ENCODE data around the gene ENPP3. TPM values are rescaled to one million over a fixed set of nuclear protein-coding genes. Genes with fewer than 3 reads are reported as not detected.

The ENPP3 gene
- total and polyA plus RNA-seq, 2 experiments from 2014 or later = not detected

DNA sequence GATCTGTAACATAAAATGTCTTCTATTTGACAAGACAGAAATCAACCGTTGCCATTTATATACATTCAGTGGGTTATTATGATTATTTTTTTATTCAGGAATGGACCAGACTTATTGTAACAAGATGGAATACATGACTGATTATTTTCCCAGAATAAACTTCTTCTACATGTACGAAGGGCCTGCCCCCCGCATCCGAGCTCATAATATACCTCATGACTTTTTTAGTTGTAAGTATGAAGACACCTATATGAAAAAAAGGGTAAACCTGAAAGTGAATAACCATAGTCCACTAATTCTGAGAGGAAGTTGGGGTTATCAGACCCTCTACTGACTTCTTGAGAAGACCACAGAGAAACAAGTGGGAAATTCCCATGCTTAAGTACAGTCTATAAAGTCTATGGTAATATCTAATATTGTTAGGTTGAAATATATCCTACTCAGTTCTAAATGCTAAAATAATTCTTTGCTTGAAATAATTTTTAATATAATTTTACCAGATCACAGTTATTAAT lies 48.2 kb downstream of the ENPP3 start:
- H3K4me1 ChIP-seq (ENCODE audit: insufficient read depth) = no peaks in the 10 kb centered on the region
- in situ Hi-C loops (cut with MboI) = loop anchor here (25.0 kb wide), 1 partner anchor 552 kb away; no protein-coding TSS in a partner anchor
- TF ChIP-seq EZH2 (IDR thresholded peaks at IDR 0.05; ENCODE audit: insufficient read depth, poor library complexity, severe bottlenecking) = no peak
- TF ChIP-seq EZH2phosphoT487 (IDR thresholded peaks at IDR 0.05; ENCODE audit: insufficient read depth, low read depth) = no peak
- no peak overlapping the region for H2AFZ ChIP-seq
- H3K4me3 ChIP-seq = no peak overlapping the region
- no peaks in the 10 kb centered on the region for H4K20me1 ChIP-seq (ENCODE audit: insufficient read depth)
- no peaks in the 10 kb centered on the region for H3K27me3 ChIP-seq (replicated peaks; ENCODE audit: insufficient read depth)
- H3K27ac ChIP-seq = no peak overlapping the region
- no peaks in the 10 kb centered on the region for H3K79me2 ChIP-seq (ENCODE audit: insufficient read depth)
- no peak overlapping the region for H3K4me2 ChIP-seq (ENCODE audit: unreplicated experiment)
- no peaks in the 10 kb centered on the region for H3F3A ChIP-seq (ENCODE audit: insufficient read depth)
- H3K9ac ChIP-seq = no peak overlapping the region
- no peaks in the 10 kb centered on the region for H3K36me3 ChIP-seq (ENCODE audit: low read depth)
- no peaks in the 10 kb centered on the region for H3K9me2 ChIP-seq (ENCODE audit: insufficient read depth)
- no peak for DNase-seq
- WGBS, 2 experiments (ENCODE audit: low coverage in 1 of 2, low lambda C conversion rate in 2 of 2, missing lambda C conversion rate in 2 of 2) = 96% methylated on average over 4 of the region's 4 CpGs
- no peaks in the 10 kb centered on the region for H3K9me3 ChIP-seq (ENCODE audit: low read depth)

DNA sequence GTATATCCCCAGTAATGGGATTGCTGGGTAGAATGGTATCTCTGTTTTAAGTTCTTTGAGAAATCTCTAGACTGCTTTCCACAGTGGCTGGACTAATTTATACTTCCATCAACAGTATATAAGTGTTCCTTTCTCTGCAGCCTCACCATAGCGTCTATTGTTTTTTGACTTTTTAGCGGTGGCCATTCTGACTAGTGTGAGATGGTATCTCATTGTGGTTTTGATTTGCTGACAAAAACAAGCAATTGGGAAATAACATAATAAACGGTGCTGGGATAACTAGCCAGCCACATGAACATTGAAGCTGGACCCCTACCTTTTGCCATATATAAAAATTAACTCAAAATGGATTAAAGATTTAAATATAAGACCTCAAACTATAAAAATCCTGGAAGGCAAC lies 49.9 kb downstream of the ENPP3 start:
- Histone ChIP-seq H3F3A (ENCODE audit: insufficient read depth) (no peaks in the 10 kb centered on the region), H3K4me2 (ENCODE audit: unreplicated experiment) (no peak overlapping the region), H3K36me3 (ENCODE audit: low read depth) (no peaks in the 10 kb centered on the region), H3K9ac (no peak overlapping the region), H3K9me3 (ENCODE audit: low read depth) (no peaks in the 10 kb centered on the region), H3K27ac (no peak overlapping the region), H3K79me2 (ENCODE audit: insufficient read depth) (no peaks in the 10 kb centered on the region), H3K9me2 (ENCODE audit: insufficient read depth) (no peaks in the 10 kb centered on the region), H4K20me1 (ENCODE audit: insufficient read depth) (no peaks in the 10 kb centered on the region), H2AFZ (no peak overlapping the region), H3K4me3 (no peak overlapping the region), H3K4me1 (ENCODE audit: insufficient read depth) (no peaks in the 10 kb centered on the region), H3K27me3 (replicated peaks; ENCODE audit: insufficient read depth) (no peaks in the 10 kb centered on the region)
- 75 to 77% methylated on average over 3 of the region's 3 CpGs for WGBS, 2 experiments (ENCODE audit: low coverage in 1 of 2, low lambda C conversion rate in 2 of 2, missing lambda C conversion rate in 2 of 2)
- in situ Hi-C loops (cut with MboI) = loop anchor here (25.0 kb wide), 1 partner anchor 550 kb away; no protein-coding TSS in a partner anchor
- TF ChIP-seq EZH2phosphoT487 (IDR thresholded peaks at IDR 0.05; ENCODE audit: insufficient read depth, low read depth) (no peak), EZH2 (IDR thresholded peaks at IDR 0.05; ENCODE audit: insufficient read depth, poor library complexity, severe bottlenecking) (no peak)
- DNase-seq = no peak

DNA sequence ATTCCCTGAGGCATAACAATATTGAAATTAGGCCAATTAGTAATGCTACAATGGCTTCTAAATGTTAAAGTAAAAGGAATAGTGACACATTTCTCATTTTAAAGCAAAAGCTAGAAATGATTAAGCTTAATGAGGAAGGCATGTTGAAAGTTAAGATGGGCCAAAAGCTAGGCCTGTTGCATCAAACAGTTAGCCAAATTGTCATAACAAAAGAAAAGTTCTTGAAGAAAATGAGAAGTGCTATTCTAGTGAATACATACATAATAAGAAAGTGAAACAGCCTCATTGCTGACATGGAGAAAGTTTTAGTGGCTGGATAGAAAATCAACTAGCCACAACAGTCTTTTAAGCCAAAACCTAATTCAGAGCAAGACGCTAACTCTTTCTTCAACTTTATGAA lies 51.2 kb downstream of the ENPP3 start:
- H3K9ac ChIP-seq = no peak overlapping the region
- no peaks in the 10 kb centered on the region for H3K27me3 ChIP-seq (replicated peaks; ENCODE audit: insufficient read depth)
- no peak overlapping the region for H3K4me3 ChIP-seq
- H3K36me3 ChIP-seq (ENCODE audit: low read depth) = no peaks in the 10 kb centered on the region
- H3K9me3 ChIP-seq (ENCODE audit: low read depth) = no peaks in the 10 kb centered on the region
- no peaks in the 10 kb centered on the region for H3K79me2 ChIP-seq (ENCODE audit: insufficient read depth)
- 58 to 60% methylated on average over 1 of the region's 1 CpG for WGBS, 2 experiments (ENCODE audit: low coverage in 1 of 2, low lambda C conversion rate in 2 of 2, missing lambda C conversion rate in 2 of 2)
- in situ Hi-C loops (cut with MboI) = loop anchor here (25.0 kb wide), 1 partner anchor 549 kb away; no protein-coding TSS in a partner anchor
- H3K4me1 ChIP-seq (ENCODE audit: insufficient read depth) = no peaks in the 10 kb centered on the region
- TF ChIP-seq EZH2 (IDR thresholded peaks at IDR 0.05; ENCODE audit: insufficient read depth, poor library complexity, severe bottlenecking) (no peak), EZH2phosphoT487 (IDR thresholded peaks at IDR 0.05; ENCODE audit: insufficient read depth, low read depth) (no peak)
- H3F3A ChIP-seq (ENCODE audit: insufficient read depth) = no peaks in the 10 kb centered on the region
- H3K9me2 ChIP-seq (ENCODE audit: insufficient read depth) = no peaks in the 10 kb centered on the region
- DNase-seq = no peak
- H4K20me1 ChIP-seq (ENCODE audit: insufficient read depth) = no peaks in the 10 kb centered on the region
- H2AFZ ChIP-seq = 0 out of 2 replicates have a peak overlapping the region, but pooled peaks have one; percentile 21
- no peak overlapping the region for H3K27ac ChIP-seq
- no peak overlapping the region for H3K4me2 ChIP-seq (ENCODE audit: unreplicated experiment)

DNA sequence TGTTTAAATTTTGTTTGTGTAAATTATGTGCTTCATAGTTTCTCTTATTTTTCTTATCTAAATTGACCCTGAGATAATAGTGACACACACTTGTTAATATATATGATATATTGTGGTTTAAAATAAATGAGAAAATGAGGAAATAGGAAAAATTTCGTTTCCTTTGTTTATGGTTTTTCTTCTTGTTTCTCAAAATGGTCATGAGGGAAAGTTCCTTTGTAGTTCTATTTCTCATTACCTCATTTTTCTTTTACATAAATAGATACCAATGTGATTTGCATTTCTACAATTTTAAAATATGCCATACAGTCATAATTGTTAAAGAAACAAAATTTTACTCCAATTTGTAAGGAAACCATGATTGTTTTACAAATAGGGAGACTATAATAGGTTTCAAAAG lies 54.9 kb downstream of the ENPP3 start:
- Histone ChIP-seq H3K27ac (no peak overlapping the region), H3K9me2 (ENCODE audit: insufficient read depth) (no peaks in the 10 kb centered on the region), H3K4me1 (ENCODE audit: insufficient read depth) (no peaks in the 10 kb centered on the region), H3F3A (ENCODE audit: insufficient read depth) (no peaks in the 10 kb centered on the region), H3K9me3 (ENCODE audit: low read depth) (no peaks in the 10 kb centered on the region), H3K36me3 (ENCODE audit: low read depth) (no peaks in the 10 kb centered on the region), H4K20me1 (ENCODE audit: insufficient read depth) (no peaks in the 10 kb centered on the region), H3K4me2 (ENCODE audit: unreplicated experiment) (no peak overlapping the region), H3K27me3 (replicated peaks; ENCODE audit: insufficient read depth) (no peaks in the 10 kb centered on the region), H3K9ac (no peak overlapping the region), H3K4me3 (no peak overlapping the region), H3K79me2 (ENCODE audit: insufficient read depth) (no peaks in the 10 kb centered on the region), H2AFZ (no peak overlapping the region)
- DNase-seq = no peak
- 55 to 61% methylated on average over 1 of the region's 1 CpG for WGBS, 2 experiments (ENCODE audit: low coverage in 1 of 2, low lambda C conversion rate in 2 of 2, missing lambda C conversion rate in 2 of 2)
- no peak for TF ChIP-seq EZH2phosphoT487 (IDR thresholded peaks at IDR 0.05; ENCODE audit: insufficient read depth, low read depth)
- no peak for TF ChIP-seq EZH2 (IDR thresholded peaks at IDR 0.05; ENCODE audit: insufficient read depth, poor library complexity, severe bottlenecking)
- in situ Hi-C loops (cut with MboI) = loop anchor here (10.0 to 25.0 kb wide), 2 partner anchors 223 to 545 kb away; no protein-coding TSS in a partner anchor

Data from GM23248 (cell line).